Esophagus squamous epithelium (tissue), 5 donors: Measurements from ENCODE around the gene CAPRIN2. TPM values are rescaled to one million over a fixed set of nuclear protein-coding genes. Genes with fewer than 3 reads are reported as not detected.

Experiments used
- DNase-seq: peaks from one replicate; lab custom pipeline; 2025; lab: John Stamatoyannopoulos, UW
- H3K27ac ChIP-seq, 4 donors: fragments of 200-600 bp; sonication (generic); one replicate each; pipeline ENCODE4 v1.5.1; 2016 to 2019; ENCODE audit warnings: mild to moderate bottlenecking in 1 of 4
- H3K27me3 ChIP-seq, 4 donors: fragments of 200-600 bp; sonication (generic); 1 replicate in 3 of 4; 2 replicates in 1 of 4; pipeline versions ENCODE4 v1.5.1 to v1.6.0; 2017 to 2021; ENCODE audit warnings: antibody characterized with exemption in 1 of 4
- H3K36me3 ChIP-seq, 3 donors: fragments of 200-600 bp; sonication (generic); one replicate each; pipeline ENCODE4 v1.5.1; 2016 to 2019
- H3K4me1 ChIP-seq, 3 donors: fragments of 200-600 bp; sonication (generic); one replicate each; pipeline ENCODE4 v1.5.1; 2017 to 2019
- H3K4me3 ChIP-seq, 4 donors: fragments of 200-600 bp; sonication (generic); 1 replicate in 3 of 4; 2 replicates in 1 of 4; pipeline ENCODE4 v1.5.1; 2016 to 2019; ENCODE audit warnings: mild to moderate bottlenecking in 2 of 4, moderate library complexity in 1 of 4
- H3K9me3 ChIP-seq, 3 donors: fragments of 200-600 bp; sonication (generic); one replicate each; pipeline ENCODE4 v1.5.1; 2016 to 2019
- POLR2A ChIP-seq, 4 donors: fragments of 450-650 bp; IDR thresholded peaks; one replicate each; pipeline ENCODE4 v1.6.1; 2017; ENCODE audit warnings: antibody characterized with exemption in 4 of 4, mild to moderate bottlenecking in 4 of 4, moderate library complexity in 3 of 4
- WGBS, 2 donors: methylation state at CpG; one replicate each; pipeline ENCODE4 v1.1.5; 2018; 5-methylcytosine and 5-hydroxymethylcytosine counted together
- intact Hi-C: fragments of 100-400 bp; cut with DNase I; formaldehyde crosslinking; loops from one replicate; pipeline ENCODE4 v1.15.0; 2022
- total RNA-seq, 4 donors: library from RNA; depleted of rRNA; stranded (reverse); fragments of >200 nt; gene quantifications; one replicate each; pipeline ENCODE4 v1.1.0, GENCODE V29; 2016
- TF ChIP-seq, protein P1 (sequence below), 6 experiments: fragments of 450-650 bp in 4 of 6; fragments of 200-600 bp in 2 of 6; sonication (generic) in 2 of 6; IDR thresholded peaks; one replicate each; pipeline ENCODE4 v1.5.1; 2016 to 2019; ENCODE audit warnings: antibody characterized with exemption in 6 of 6, mild to moderate bottlenecking in 4 of 6, moderate library complexity in 4 of 6
- donor health status: DM: yes; HTN: yes; CAD: no.

The CAPRIN2 gene
- total RNA-seq, 4 donors from 2014 or later: 2.5 to 26.5 (median 15.2) TPM

DNA sequence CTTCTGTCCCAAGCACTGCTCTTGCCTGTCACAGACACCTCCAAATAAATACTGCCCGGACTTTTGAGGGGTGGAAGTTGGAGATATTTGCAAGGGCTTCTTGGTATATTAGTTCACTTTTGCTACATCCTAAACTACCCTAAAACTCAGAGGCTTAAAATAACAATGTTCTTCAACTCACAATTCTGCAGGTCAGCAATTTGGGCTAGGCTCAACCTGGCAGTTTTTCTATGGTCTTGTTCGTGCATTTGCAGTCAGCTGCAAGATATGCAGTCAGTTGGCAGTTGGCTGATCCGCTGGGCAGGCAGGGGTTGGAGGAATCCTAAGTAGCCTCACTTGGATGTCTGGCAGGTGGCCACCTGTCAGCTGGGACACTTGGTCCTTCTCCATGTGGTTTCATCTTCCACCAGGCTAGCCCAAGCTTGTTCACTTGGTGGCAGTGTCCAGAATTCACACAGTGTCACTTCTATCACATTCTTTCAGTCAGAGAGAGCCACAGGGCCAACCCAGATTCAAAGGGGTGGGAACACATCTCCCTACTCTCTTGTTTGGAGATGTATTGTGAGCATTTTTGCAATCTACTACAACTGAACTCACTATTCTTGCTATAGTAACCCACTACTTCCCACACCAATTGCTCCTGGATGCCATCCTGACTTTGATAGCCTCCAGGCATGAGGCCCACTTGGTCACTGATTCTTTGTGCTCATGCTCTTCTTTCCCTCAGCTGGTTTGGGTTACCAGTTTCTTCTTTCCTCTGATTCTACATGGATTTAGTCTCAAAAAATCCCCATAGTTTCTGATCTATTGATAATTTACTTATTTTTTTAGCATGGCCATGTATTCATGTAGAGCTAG, 27.8 kb upstream of the CAPRIN2 start:
- WGBS, 2 donors: 50 to 76% methylated on average over 2 to 3 of the region's 3 CpGs

DNA sequence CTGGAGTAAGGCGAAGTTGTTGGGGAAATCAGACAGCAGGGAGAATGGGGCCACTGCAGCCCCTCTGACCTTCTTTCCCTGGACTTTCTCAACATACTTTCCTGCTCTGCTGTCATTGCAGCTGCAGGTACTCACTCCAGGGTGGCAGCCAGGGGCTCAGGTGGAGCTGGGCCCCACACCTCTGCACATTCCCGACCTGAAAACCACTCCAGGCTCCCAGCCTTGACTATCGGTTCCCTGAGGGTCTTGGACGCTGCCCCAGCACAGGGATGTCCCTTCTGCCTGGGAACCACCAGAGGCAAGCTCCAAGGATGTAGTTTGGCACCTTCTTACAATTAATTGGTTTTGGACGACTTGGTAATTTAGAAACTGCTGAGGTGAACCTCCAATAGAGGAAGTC, 24.8 kb upstream of the CAPRIN2 start:
- TF ChIP-seq, protein P1, sequence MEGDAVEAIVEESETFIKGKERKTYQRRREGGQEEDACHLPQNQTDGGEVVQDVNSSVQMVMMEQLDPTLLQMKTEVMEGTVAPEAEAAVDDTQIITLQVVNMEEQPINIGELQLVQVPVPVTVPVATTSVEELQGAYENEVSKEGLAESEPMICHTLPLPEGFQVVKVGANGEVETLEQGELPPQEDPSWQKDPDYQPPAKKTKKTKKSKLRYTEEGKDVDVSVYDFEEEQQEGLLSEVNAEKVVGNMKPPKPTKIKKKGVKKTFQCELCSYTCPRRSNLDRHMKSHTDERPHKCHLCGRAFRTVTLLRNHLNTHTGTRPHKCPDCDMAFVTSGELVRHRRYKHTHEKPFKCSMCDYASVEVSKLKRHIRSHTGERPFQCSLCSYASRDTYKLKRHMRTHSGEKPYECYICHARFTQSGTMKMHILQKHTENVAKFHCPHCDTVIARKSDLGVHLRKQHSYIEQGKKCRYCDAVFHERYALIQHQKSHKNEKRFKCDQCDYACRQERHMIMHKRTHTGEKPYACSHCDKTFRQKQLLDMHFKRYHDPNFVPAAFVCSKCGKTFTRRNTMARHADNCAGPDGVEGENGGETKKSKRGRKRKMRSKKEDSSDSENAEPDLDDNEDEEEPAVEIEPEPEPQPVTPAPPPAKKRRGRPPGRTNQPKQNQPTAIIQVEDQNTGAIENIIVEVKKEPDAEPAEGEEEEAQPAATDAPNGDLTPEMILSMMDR (IDR thresholded peaks at IDR 0.05): no peak
- no peak for TF ChIP-seq POLR2A (IDR thresholded peaks at IDR 0.05)
- Histone ChIP-seq H3K4me3 (no peak overlapping the region), H3K36me3 (no peaks in the 10 kb centered on the region), H3K27ac (no peak overlapping the region), H3K9me3 (peaks cover 0 to 5% (median 0%) of the 10 kb centered on the region in 3 donors), H3K27me3 (no peaks in the 10 kb centered on the region), H3K4me1 (no peaks in the 10 kb centered on the region)
- intact Hi-C loops: no loop called here
- WGBS, 2 donors: 79 to 93% methylated on average over 3 of the region's 5 CpGs
- DNase-seq: no peak

More for the DNA sequence above, 27.8 kb upstream of the CAPRIN2 start:
- Histone ChIP-seq H3K27me3 (no peaks in the 10 kb centered on the region), H3K4me1 (no peaks in the 10 kb centered on the region), H3K9me3 (no peaks in the 10 kb centered on the region), H3K4me3 (no peak overlapping the region), H3K36me3 (no peaks in the 10 kb centered on the region), H3K27ac (no peak overlapping the region)
- DNase-seq: no peak
- intact Hi-C loops: no loop called here
- TF ChIP-seq POLR2A (IDR thresholded peaks at IDR 0.05): no peak
- TF ChIP-seq, protein P1 (IDR thresholded peaks at IDR 0.05): no peak

DNA sequence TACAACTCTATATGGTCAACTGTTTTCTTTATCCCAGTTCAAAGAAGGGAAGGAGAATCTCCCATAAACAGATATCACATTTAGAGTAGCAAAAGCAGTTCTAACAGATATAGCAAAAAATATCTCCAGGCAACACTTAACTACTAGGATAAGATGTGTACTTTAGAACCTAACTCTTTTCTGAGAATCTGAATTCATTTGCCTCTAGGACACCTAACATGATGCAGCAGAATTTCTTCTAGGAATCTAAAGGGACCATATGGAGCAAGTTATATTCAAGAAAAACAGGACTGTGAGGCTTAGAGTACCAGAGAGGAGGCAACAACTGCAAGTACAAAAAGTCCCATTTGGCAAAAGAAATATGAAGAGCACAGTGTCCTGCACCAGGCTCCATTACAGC, 24.4 kb upstream of the CAPRIN2 start:
- intact Hi-C loops: no loop called here
- TF ChIP-seq, protein P1 (IDR thresholded peaks at IDR 0.05): no peak
- no peak for TF ChIP-seq POLR2A (IDR thresholded peaks at IDR 0.05)

DNA sequence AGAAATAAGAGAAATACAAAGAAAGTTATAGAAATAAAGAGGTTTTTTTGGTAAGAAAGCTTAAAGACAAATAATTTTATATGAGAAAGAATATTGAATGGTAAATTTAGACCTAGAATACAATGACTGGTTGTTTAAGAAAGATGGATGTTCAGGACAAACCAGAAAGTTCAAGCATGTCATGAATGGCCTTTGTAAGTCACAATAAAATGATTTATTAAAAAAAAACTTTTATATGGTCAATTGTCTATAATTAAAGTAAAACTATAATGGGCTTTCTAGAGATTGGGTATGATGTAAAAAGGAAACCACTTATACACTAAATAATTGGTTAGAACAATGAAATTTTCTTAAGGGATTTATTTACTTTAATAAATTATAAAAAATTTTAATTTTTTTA, 19.8 kb upstream of the CAPRIN2 start:
- Histone ChIP-seq H3K27me3 (no peaks in the 10 kb centered on the region), H3K4me3 (no peak overlapping the region), H3K36me3 (no peaks in the 10 kb centered on the region), H3K27ac (no peak overlapping the region), H3K9me3 (peaks cover 0 to 5% (median 0%) of the 10 kb centered on the region in 3 donors), H3K4me1 (peaks cover 0 to 14% (median 8%) of the 10 kb centered on the region in 3 donors)
- no peak for TF ChIP-seq POLR2A (IDR thresholded peaks at IDR 0.05)
- TF ChIP-seq, protein P1 (IDR thresholded peaks at IDR 0.05): no peak
- intact Hi-C loops: no loop called here
- no peak for DNase-seq

More for the DNA sequence above, 24.4 kb upstream of the CAPRIN2 start:
- Histone ChIP-seq H3K36me3 (no peaks in the 10 kb centered on the region), H3K9me3 (peaks cover 0 to 5% (median 0%) of the 10 kb centered on the region in 3 donors), H3K4me1 (no peaks in the 10 kb centered on the region), H3K27me3 (no peaks in the 10 kb centered on the region), H3K4me3 (no peak overlapping the region), H3K27ac (no peak overlapping the region)
- DNase-seq: no peak

DNA sequence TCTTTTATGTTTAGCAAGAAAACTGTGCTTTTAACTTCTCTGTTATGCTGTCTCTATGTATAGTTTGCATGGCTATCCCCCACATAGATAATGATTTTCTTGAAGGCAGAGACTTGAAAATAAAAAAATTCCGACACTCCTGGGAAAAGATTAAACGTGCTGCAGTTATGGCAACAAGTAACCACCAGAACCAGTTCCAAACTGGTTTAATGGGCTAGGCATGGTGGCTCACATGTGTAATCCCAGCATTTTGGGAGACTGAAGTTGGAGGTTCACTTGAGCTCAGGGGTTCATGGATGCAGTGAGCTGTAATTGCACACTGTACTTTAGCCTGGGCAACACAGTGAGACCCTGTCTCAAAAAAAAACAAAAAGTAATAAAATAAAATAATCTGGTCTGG, 15.1 kb upstream of the CAPRIN2 start:
- TF ChIP-seq POLR2A (IDR thresholded peaks at IDR 0.05): no peak
- TF ChIP-seq, protein P1 (IDR thresholded peaks at IDR 0.05): no peak
- intact Hi-C loops: no loop called here
- WGBS, 2 donors: 14 to 43% methylated on average over 2 of the region's 2 CpGs
- Histone ChIP-seq H3K9me3 (no peaks in the 10 kb centered on the region), H3K4me1 (peaks cover 0 to 21% (median 8%) of the 10 kb centered on the region in 3 donors), H3K36me3 (no peaks in the 10 kb centered on the region), H3K27me3 (no peaks in the 10 kb centered on the region), H3K4me3 (no peak overlapping the region), H3K27ac (peak overlapping the region in 2 of 4 donors; percentile 36 to 51)
- no peak for DNase-seq
